ENCODE measurements around the gene GPX2. TPM values are rescaled to one million over a fixed set of nuclear protein-coding genes. Genes with fewer than 3 reads are reported as not detected.

Gene GPX2
- total and polyA plus RNA-seq, 2 experiments from 2014 or later: 0.78 to 2.2 TPM

GRCh38 chr14:64943556-64943955 is 1.0 kb upstream of the GPX2 start:
- Histone ChIP-seq H3K9me2 (ENCODE audit: insufficient read depth) (no peaks in the 10 kb centered on the region), H3K4me3 (no peak overlapping the region), H3K4me2 (no peak overlapping the region), H3K4me1 (ENCODE audit: insufficient read depth) (peaks cover 21% of the 10 kb centered on the region), H3F3A (replicated peaks; ENCODE audit: low read depth) (no peaks in the 10 kb centered on the region), H3K27ac (ENCODE audit: low read depth) (0 out of 2 replicates have a peak overlapping the region, but pooled peaks have one; percentile 24), H3K27me3 (ENCODE audit: insufficient read depth) (no peaks in the 10 kb centered on the region), H3K36me3 (ENCODE audit: insufficient read depth) (no peaks in the 10 kb centered on the region), H2AFZ (no peak overlapping the region), H3K79me2 (replicated peaks; ENCODE audit: insufficient read depth) (no peaks in the 10 kb centered on the region), H4K20me1 (replicated peaks; ENCODE audit: insufficient read depth) (no peaks in the 10 kb centered on the region)
- DNase-seq (ENCODE audit: low spot score) (no peak), ATAC-seq (no peak)
- Mint-ChIP-seq H3K36me3 (ENCODE audit: low read depth) (peaks cover 9% of the 10 kb centered on the region; the same call in 2 of the 3 replicates), H3K27me3 (ENCODE audit: insufficient read depth, low read depth, poor library complexity) (peaks cover 3% of the 10 kb centered on the region), H3K9me3 (no peaks in the 10 kb centered on the region), H3K4me3 (no peak overlapping the region), H3K27ac (no peak overlapping the region), H3K4me1 (peaks cover 25% of the 10 kb centered on the region)
- TF ChIP-seq JUNB (IDR thresholded peaks at IDR 0.05; ENCODE audit: unreplicated experiment) (no peak), EZH2phosphoT487 (IDR thresholded peaks at IDR 0.05; ENCODE audit: unreplicated experiment) (no peak), ZNF331 (CRISPR knock-in tag; IDR thresholded peaks at IDR 0.05; ENCODE audit: low read depth) (no peak), EZH2 (IDR thresholded peaks at IDR 0.05; ENCODE audit: low read depth, unreplicated experiment) (no peak), NANOG (IDR thresholded peaks at IDR 0.05; ENCODE audit: borderline replicate concordance) (no peak), ZNF114 (CRISPR knock-in tag; IDR thresholded peaks at IDR 0.05) (no peak), POLR2AphosphoS5 (IDR thresholded peaks at IDR 0.05; ENCODE audit: low read depth) (no peak), CREB1 (CRISPR knock-in tag; IDR thresholded peaks at IDR 0.05; ENCODE audit: low read depth) (no peak), STAT1 (IDR thresholded peaks at IDR 0.05; ENCODE audit: unreplicated experiment) (no peak)
- TF ChIP-seq, protein P1, sequence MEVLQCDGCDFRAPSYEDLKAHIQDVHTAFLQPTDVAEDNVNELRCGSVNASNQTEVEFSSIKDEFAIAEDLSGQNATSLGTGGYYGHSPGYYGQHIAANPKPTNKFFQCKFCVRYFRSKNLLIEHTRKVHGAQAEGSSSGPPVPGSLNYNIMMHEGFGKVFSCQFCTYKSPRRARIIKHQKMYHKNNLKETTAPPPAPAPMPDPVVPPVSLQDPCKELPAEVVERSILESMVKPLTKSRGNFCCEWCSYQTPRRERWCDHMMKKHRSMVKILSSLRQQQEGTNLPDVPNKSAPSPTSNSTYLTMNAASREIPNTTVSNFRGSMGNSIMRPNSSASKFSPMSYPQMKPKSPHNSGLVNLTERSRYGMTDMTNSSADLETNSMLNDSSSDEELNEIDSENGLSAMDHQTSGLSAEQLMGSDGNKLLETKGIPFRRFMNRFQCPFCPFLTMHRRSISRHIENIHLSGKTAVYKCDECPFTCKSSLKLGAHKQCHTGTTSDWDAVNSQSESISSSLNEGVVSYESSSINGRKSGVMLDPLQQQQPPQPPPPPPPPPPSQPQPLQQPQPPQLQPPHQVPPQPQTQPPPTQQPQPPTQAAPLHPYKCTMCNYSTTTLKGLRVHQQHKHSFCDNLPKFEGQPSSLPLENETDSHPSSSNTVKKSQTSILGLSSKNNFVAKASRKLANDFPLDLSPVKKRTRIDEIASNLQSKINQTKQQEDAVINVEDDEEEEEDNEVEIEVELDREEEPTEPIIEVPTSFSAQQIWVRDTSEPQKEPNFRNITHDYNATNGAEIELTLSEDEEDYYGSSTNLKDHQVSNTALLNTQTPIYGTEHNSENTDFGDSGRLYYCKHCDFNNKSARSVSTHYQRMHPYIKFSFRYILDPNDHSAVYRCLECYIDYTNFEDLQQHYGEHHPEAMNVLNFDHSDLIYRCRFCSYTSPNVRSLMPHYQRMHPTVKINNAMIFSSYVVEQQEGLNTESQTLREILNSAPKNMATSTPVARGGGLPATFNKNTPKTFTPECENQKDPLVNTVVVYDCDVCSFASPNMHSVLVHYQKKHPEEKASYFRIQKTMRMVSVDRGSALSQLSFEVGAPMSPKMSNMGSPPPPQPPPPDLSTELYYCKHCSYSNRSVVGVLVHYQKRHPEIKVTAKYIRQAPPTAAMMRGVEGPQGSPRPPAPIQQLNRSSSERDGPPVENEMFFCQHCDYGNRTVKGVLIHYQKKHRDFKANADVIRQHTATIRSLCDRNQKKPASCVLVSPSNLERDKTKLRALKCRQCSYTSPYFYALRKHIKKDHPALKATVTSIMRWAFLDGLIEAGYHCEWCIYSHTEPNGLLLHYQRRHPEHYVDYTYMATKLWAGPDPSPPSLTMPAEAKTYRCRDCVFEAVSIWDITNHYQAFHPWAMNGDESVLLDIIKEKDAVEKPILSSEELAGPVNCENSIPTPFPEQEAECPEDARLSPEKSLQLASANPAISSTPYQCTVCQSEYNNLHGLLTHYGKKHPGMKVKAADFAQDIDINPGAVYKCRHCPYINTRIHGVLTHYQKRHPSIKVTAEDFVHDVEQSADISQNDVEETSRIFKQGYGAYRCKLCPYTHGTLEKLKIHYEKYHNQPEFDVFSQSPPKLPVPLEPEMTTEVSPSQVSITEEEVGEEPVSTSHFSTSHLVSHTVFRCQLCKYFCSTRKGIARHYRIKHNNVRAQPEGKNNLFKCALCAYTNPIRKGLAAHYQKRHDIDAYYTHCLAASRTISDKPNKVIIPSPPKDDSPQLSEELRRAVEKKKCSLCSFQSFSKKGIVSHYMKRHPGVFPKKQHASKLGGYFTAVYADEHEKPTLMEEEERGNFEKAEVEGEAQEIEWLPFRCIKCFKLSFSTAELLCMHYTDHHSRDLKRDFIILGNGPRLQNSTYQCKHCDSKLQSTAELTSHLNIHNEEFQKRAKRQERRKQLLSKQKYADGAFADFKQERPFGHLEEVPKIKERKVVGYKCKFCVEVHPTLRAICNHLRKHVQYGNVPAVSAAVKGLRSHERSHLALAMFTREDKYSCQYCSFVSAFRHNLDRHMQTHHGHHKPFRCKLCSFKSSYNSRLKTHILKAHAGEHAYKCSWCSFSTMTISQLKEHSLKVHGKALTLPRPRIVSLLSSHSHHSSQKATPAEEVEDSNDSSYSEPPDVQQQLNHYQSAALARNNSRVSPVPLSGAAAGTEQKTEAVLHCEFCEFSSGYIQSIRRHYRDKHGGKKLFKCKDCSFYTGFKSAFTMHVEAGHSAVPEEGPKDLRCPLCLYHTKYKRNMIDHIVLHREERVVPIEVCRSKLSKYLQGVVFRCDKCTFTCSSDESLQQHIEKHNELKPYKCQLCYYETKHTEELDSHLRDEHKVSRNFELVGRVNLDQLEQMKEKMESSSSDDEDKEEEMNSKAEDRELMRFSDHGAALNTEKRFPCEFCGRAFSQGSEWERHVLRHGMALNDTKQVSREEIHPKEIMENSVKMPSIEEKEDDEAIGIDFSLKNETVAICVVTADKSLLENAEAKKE (CRISPR knock-in tag; IDR thresholded peaks at IDR 0.05): no peak
- TF ChIP-seq, protein P2, sequence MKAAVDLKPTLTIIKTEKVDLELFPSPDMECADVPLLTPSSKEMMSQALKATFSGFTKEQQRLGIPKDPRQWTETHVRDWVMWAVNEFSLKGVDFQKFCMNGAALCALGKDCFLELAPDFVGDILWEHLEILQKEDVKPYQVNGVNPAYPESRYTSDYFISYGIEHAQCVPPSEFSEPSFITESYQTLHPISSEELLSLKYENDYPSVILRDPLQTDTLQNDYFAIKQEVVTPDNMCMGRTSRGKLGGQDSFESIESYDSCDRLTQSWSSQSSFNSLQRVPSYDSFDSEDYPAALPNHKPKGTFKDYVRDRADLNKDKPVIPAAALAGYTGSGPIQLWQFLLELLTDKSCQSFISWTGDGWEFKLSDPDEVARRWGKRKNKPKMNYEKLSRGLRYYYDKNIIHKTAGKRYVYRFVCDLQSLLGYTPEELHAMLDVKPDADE (IDR thresholded peaks at IDR 0.05): no peak
- TF ChIP-seq, protein P3, sequence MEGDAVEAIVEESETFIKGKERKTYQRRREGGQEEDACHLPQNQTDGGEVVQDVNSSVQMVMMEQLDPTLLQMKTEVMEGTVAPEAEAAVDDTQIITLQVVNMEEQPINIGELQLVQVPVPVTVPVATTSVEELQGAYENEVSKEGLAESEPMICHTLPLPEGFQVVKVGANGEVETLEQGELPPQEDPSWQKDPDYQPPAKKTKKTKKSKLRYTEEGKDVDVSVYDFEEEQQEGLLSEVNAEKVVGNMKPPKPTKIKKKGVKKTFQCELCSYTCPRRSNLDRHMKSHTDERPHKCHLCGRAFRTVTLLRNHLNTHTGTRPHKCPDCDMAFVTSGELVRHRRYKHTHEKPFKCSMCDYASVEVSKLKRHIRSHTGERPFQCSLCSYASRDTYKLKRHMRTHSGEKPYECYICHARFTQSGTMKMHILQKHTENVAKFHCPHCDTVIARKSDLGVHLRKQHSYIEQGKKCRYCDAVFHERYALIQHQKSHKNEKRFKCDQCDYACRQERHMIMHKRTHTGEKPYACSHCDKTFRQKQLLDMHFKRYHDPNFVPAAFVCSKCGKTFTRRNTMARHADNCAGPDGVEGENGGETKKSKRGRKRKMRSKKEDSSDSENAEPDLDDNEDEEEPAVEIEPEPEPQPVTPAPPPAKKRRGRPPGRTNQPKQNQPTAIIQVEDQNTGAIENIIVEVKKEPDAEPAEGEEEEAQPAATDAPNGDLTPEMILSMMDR (conservative IDR thresholded peaks at IDR 0.05; ENCODE audit: low read depth in 2 of 2): no peak
- TF ChIP-seq, protein P4, sequence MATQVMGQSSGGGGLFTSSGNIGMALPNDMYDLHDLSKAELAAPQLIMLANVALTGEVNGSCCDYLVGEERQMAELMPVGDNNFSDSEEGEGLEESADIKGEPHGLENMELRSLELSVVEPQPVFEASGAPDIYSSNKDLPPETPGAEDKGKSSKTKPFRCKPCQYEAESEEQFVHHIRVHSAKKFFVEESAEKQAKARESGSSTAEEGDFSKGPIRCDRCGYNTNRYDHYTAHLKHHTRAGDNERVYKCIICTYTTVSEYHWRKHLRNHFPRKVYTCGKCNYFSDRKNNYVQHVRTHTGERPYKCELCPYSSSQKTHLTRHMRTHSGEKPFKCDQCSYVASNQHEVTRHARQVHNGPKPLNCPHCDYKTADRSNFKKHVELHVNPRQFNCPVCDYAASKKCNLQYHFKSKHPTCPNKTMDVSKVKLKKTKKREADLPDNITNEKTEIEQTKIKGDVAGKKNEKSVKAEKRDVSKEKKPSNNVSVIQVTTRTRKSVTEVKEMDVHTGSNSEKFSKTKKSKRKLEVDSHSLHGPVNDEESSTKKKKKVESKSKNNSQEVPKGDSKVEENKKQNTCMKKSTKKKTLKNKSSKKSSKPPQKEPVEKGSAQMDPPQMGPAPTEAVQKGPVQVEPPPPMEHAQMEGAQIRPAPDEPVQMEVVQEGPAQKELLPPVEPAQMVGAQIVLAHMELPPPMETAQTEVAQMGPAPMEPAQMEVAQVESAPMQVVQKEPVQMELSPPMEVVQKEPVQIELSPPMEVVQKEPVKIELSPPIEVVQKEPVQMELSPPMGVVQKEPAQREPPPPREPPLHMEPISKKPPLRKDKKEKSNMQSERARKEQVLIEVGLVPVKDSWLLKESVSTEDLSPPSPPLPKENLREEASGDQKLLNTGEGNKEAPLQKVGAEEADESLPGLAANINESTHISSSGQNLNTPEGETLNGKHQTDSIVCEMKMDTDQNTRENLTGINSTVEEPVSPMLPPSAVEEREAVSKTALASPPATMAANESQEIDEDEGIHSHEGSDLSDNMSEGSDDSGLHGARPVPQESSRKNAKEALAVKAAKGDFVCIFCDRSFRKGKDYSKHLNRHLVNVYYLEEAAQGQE (IDR thresholded peaks at IDR 0.05; ENCODE audit: unreplicated experiment): no peak

All from GM23338 (cell line).